IMR-90 (cell line): ENCODE measurements around the gene FAM240A. TPM values are rescaled to one million over a fixed set of nuclear protein-coding genes. Genes with fewer than 3 reads are reported as not detected.

Source experiments
- ATAC-seq: fragments of 200-7000 bp; cut with Tn5 transposase; 2 replicates; pipeline ENCODE4 v1.9.1; 2020; ENCODE audit warnings: low read depth, mild to moderate bottlenecking, moderate library complexity
- BruUV-seq: library from RNA; stranded (reverse); fragments of 400-500 nt; replicated peaks from 2 replicates; lab custom pipeline; 2021; lab: Mats Ljungman, UMichigan
- CTCF ChIA-PET: fragments of 300-600 bp; formaldehyde crosslinking; extraction: SDS; loops from one replicate; lab custom pipeline; 2021; ENCODE audit warnings: antibody characterized with exemption; lab: Yijun Ruan, JAX
- POLR2A ChIA-PET: fragments of 300-600 bp; sonication (Branson Sonifier 250); formaldehyde crosslinking; loops from one replicate; lab custom pipeline; 2022; ENCODE audit warnings: antibody characterized with exemption; ENCODE audit not compliant: unreplicated experiment; lab: Charles Lee
- DNase-seq: peaks from one replicate; pipeline ENCODE4 v3.0.0; 2013
- H2AFZ ChIP-seq: replicated peaks from 2 replicates; pipeline ENCODE3; 2013; ENCODE audit warnings: low read length, mild to moderate bottlenecking; ENCODE audit not compliant: poor library complexity
- H2AK5ac ChIP-seq: 2 replicates; pipeline ENCODE4 v1.6.1; 2013; ENCODE audit warnings: low read depth, low read length, inconsistent platforms
- H2AK9ac ChIP-seq: replicated peaks from 2 replicates; pipeline ENCODE3; 2013; ENCODE audit warnings: mild to moderate bottlenecking, low read depth, low read length, moderate library complexity; ENCODE audit not compliant: poor library complexity
- H2BK120ac ChIP-seq: 2 replicates; pipeline ENCODE4 v1.6.1; 2013; ENCODE audit warnings: low read depth, low read length, inconsistent platforms
- H2BK15ac ChIP-seq: 3 replicates; pipeline ENCODE4 v1.6.1; 2013; ENCODE audit warnings: low read depth, low read length, inconsistent platforms
- H2BK20ac ChIP-seq: 2 replicates; pipeline ENCODE4 v1.6.1; 2013; ENCODE audit warnings: low read depth, mild to moderate bottlenecking, inconsistent platforms, low read length, moderate library complexity
- H2BK5ac ChIP-seq: 2 replicates; pipeline ENCODE4 v1.6.1; 2013; ENCODE audit warnings: mild to moderate bottlenecking, low read depth, low read length, inconsistent platforms; ENCODE audit not compliant: poor library complexity, severe bottlenecking
- H3K14ac ChIP-seq: replicated peaks from 2 replicates; pipeline ENCODE4 v1.6.1; 2013; ENCODE audit warnings: low read depth, low read length, inconsistent platforms
- H3K18ac ChIP-seq: 2 replicates; pipeline ENCODE4 v1.6.1; 2013; ENCODE audit warnings: low read depth, low read length, control low read depth
- H3K23ac ChIP-seq: 2 replicates; pipeline ENCODE4 v1.6.1; 2013; ENCODE audit warnings: low read depth, low read length, inconsistent platforms
- H3K27ac ChIP-seq: 2 replicates; pipeline ENCODE4 v1.5.1; 2013; ENCODE audit warnings: mild to moderate bottlenecking, control low read depth, low read length; ENCODE audit not compliant: insufficient read depth
- H3K27me3 ChIP-seq: 2 replicates; pipeline ENCODE4 v1.6.1; 2013; ENCODE audit warnings: low read length; ENCODE audit not compliant: control insufficient read depth, insufficient read depth
- H3K36me3 ChIP-seq: 2 replicates; pipeline ENCODE4 v1.6.1; 2013; ENCODE audit warnings: low read length, mixed read lengths; ENCODE audit not compliant: control insufficient read depth, insufficient read depth
- H3K4ac ChIP-seq: 2 replicates; pipeline ENCODE4 v1.6.1; 2013; ENCODE audit warnings: low read depth, low read length, inconsistent platforms
- H3K4me1 ChIP-seq: 2 replicates; pipeline ENCODE4 v1.6.1; 2013; ENCODE audit warnings: low read length, mixed read lengths; ENCODE audit not compliant: control insufficient read depth, insufficient read depth
- H3K4me2 ChIP-seq: 2 replicates; pipeline ENCODE4 v1.6.1; 2013; ENCODE audit warnings: low read depth, mild to moderate bottlenecking, control low read depth, low read length, moderate library complexity
- H3K4me3 ChIP-seq: 2 replicates; pipeline ENCODE4 v1.5.1; 2013; ENCODE audit warnings: low read depth, mild to moderate bottlenecking, control low read depth, low read length, moderate library complexity; ENCODE audit not compliant: insufficient read depth
- H3K56ac ChIP-seq: 2 replicates; pipeline ENCODE4 v1.6.1; 2013; ENCODE audit warnings: low read length, inconsistent platforms; ENCODE audit not compliant: insufficient read depth; ENCODE audit errors: extremely low read depth
- H3K79me1 ChIP-seq, 2 experiments: 2 replicates each; pipeline ENCODE4 v1.6.1; 2013; ENCODE audit warnings: low read length in 2 of 2, inconsistent platforms in 1 of 2, low read depth in 1 of 2
- H3K9ac ChIP-seq: 2 replicates; pipeline ENCODE4 v1.6.1; 2013; ENCODE audit warnings: low read depth, low read length, control low read depth
- H3K9me1 ChIP-seq: 2 replicates; pipeline ENCODE4 v1.6.1; 2013; ENCODE audit warnings: low read length, inconsistent platforms; ENCODE audit not compliant: insufficient read depth
- H3K9me3 ChIP-seq: 2 replicates; pipeline ENCODE4 v1.6.1; 2013; ENCODE audit warnings: low read length; ENCODE audit not compliant: control insufficient read depth, insufficient read depth
- H4K20me1 ChIP-seq: 2 replicates; pipeline ENCODE4 v1.6.1; 2013; ENCODE audit warnings: low read length, inconsistent platforms; ENCODE audit not compliant: insufficient read depth
- H4K5ac ChIP-seq: 2 replicates; pipeline ENCODE4 v1.6.1; 2013; ENCODE audit warnings: mild to moderate bottlenecking, low read depth, low read length, control low read depth
- H4K8ac ChIP-seq, 2 experiments: 2 replicates each; pipeline ENCODE4 v1.6.1; 2013; ENCODE audit warnings: low read depth in 2 of 2, low read length in 2 of 2, control low read depth in 1 of 2, inconsistent platforms in 1 of 2
- H4K91ac ChIP-seq: 2 replicates; pipeline ENCODE4 v1.6.1; 2013; ENCODE audit warnings: low read depth, low read length, inconsistent platforms; ENCODE audit not compliant: insufficient read depth
- BHLHE40 ChIP-seq: fragments of 150-350 bp; IDR thresholded peaks from 2 replicates; pipeline ENCODE4 v1.6.1; 2016; ENCODE audit warnings: mild to moderate bottlenecking, low read depth, low read length
- CEBPB ChIP-seq: IDR thresholded peaks from 2 replicates; pipeline ENCODE4 v1.6.1; 2012; ENCODE audit warnings: low read depth, low read length, improper control_type of control experiment
- FOS ChIP-seq: fragments of 150-350 bp; IDR thresholded peaks from 2 replicates; pipeline ENCODE4 v1.6.1; 2016; ENCODE audit warnings: low read depth, low read length
- MAFK ChIP-seq: IDR thresholded peaks from 2 replicates; pipeline ENCODE4 v1.6.1; 2012; ENCODE audit warnings: low read depth, low read length, improper control_type of control experiment
- MAZ ChIP-seq: IDR thresholded peaks from 2 replicates; pipeline ENCODE4 v1.6.1; 2012; ENCODE audit warnings: low read depth, mild to moderate bottlenecking, low read length, improper control_type of control experiment, moderate library complexity, borderline replicate concordance
- MXI1 ChIP-seq: IDR thresholded peaks from 2 replicates; pipeline ENCODE4 v1.6.1; 2012; ENCODE audit warnings: low read depth, mild to moderate bottlenecking, low read length, moderate library complexity, borderline replicate concordance
- NFE2L2 ChIP-seq: fragments of 150-350 bp; IDR thresholded peaks from 2 replicates; pipeline ENCODE4 v1.6.1; 2016; ENCODE audit warnings: low read depth, mild to moderate bottlenecking, low read length
- RAD21 ChIP-seq: IDR thresholded peaks from 2 replicates; pipeline ENCODE4 v1.6.1; 2012; ENCODE audit warnings: low read length, improper control_type of control experiment
- RCOR1 ChIP-seq: IDR thresholded peaks from 2 replicates; pipeline ENCODE4 v1.6.1; 2012; ENCODE audit warnings: mild to moderate bottlenecking, low read length, improper control_type of control experiment; ENCODE audit not compliant: insufficient replicate concordance
- RFX5 ChIP-seq: IDR thresholded peaks from 2 replicates; pipeline ENCODE4 v1.8.0; 2012; ENCODE audit warnings: low read depth, mild to moderate bottlenecking, low read length, moderate library complexity
- SMC3 ChIP-seq: fragments of 150-350 bp; IDR thresholded peaks from 2 replicates; pipeline ENCODE4 v1.6.1; 2016; ENCODE audit warnings: low read depth, mild to moderate bottlenecking, antibody characterized with exemption, low read length, moderate library complexity
- USF2 ChIP-seq: fragments of 150-350 bp; IDR thresholded peaks from 2 replicates; pipeline ENCODE4 v1.6.1; 2017; ENCODE audit warnings: mild to moderate bottlenecking, antibody characterized with exemption, low read length, low read depth
- WGBS, 2 experiments: methylation state at CpG; one replicate each; pipeline versions ENCODE4 v1.1.5 to v1.1.7; 2013; ENCODE audit warnings: missing lambda C conversion rate in 2 of 2; ENCODE audit not compliant: insufficient read length in 1 of 2; ENCODE audit errors: extremely low coverage in 2 of 2; 5-methylcytosine and 5-hydroxymethylcytosine counted together
- dilution Hi-C: fragments of 300-500 bp; cut with HindIII; formaldehyde crosslinking; loops from one replicate; pipeline ENCODE4 v1.14.3; 2018; ENCODE audit warnings: low sequenced_read_pairs; ENCODE audit not compliant: unreplicated experiment
- in situ Hi-C: fragments of 300-500 bp; cut with MboI; formaldehyde crosslinking; loops from 3 replicates; pipeline ENCODE4 v1.14.3; 2019; ENCODE audit warnings: low sequenced_read_pairs, inconsistent platforms, mixed read lengths
- intact Hi-C: fragments of 100-400 bp; cut with micrococcal nuclease; formaldehyde crosslinking; loops from 2 replicates; pipeline ENCODE4 v1.10.0; 2022
- polyA plus RNA-seq, 3 experiments: library from polyadenylated mRNA; depleted of rRNA; stranded (reverse); fragments of >200 nt; gene quantifications; 2 replicates each; pipeline ENCODE4 v1.2.3, GENCODE V29; 2012; ENCODE audit warnings: low replicate concordance in 1 of 3
- total RNA-seq: library from RNA; depleted of rRNA; stranded (reverse); fragments of >200 nt; gene quantifications from 2 replicates; pipeline ENCODE4 v1.2.3, GENCODE V29; 2012
- TF ChIP-seq, protein P1 (sequence below): conservative IDR thresholded peaks from 2 replicates; pipeline ENCODE4 v1.5.1; 2012; ENCODE audit warnings: mild to moderate bottlenecking, low read depth, low read length, improper control_type of control experiment

The FAM240A gene
- total and polyA plus RNA-seq, 2 of the 4 experiments (the other 2 are of a cell fraction) = not detected

DNA sequence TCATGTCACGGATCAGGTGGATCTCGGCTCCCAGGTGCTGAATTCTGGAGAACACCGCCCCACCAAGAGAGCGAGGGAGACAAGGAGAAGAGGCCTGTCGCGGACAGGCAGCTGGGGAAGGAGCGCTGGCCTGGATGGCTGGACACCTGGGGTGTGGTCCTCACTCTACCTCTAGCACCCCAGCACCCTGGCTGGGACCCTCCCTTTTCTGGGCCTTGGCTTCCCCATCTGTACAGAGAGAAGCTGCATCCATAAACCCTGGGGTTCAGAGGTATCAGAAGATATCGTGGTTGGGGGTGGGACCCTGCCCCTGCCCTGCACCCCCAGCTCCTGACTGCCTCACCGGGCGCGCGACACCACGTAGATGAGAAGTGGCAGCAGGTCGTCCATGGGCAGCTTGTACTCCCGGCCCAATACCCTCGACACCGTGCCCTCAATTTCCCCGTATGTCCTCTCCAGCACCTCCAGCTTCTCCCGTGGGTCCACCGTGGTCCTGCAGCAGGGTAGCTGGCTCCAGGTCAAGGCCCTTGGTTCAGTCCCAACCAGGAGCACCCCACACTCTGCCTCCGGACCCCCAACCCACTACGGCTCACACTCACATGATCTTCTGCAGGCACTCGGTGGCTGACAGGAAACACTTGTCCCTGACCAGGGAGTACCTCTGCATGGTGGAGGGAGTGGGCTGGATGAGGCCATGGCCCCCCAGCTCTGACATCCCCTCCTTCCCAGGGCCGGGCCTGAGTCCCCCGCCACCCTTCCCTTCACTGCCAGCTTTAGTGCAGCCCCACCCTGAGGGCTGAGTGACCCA is 59.4 kb downstream of the FAM240A start (continued):
- no peak for TF ChIP-seq MAZ

DNA sequence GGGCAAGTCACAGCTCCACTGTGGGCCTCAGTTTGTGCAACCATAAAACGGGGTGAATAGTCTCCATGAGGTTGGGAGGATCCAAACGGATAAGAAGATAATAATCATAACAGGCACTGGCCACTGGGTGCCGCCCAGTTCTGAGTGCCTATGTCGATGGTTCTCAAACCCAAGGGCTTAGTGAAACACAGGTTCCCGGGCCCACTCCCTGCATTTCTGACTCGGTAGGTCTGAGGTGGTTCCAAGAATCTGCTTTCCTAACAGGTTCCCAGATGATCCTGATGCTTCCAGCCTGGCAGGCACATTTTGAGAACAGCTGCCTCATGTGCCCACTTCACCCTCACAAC is 60.0 kb downstream of the FAM240A start:
- H3K9ac ChIP-seq = no peak overlapping the region
- DNase-seq (no peak), ATAC-seq (no peak)
- TF ChIP-seq RFX5 (no peak), NFE2L2 (no peak), USF2 (no peak), RAD21 (no peak), MAZ (no peak), SMC3 (no peak), BHLHE40 (no peak), MAFK (no peak), MXI1 (no peak), CEBPB (no peak), FOS (no peak), RCOR1 (no peak)
- TF ChIP-seq, protein P1, sequence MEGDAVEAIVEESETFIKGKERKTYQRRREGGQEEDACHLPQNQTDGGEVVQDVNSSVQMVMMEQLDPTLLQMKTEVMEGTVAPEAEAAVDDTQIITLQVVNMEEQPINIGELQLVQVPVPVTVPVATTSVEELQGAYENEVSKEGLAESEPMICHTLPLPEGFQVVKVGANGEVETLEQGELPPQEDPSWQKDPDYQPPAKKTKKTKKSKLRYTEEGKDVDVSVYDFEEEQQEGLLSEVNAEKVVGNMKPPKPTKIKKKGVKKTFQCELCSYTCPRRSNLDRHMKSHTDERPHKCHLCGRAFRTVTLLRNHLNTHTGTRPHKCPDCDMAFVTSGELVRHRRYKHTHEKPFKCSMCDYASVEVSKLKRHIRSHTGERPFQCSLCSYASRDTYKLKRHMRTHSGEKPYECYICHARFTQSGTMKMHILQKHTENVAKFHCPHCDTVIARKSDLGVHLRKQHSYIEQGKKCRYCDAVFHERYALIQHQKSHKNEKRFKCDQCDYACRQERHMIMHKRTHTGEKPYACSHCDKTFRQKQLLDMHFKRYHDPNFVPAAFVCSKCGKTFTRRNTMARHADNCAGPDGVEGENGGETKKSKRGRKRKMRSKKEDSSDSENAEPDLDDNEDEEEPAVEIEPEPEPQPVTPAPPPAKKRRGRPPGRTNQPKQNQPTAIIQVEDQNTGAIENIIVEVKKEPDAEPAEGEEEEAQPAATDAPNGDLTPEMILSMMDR = no peak
- no peak overlapping the region for H3K27ac ChIP-seq
- no peak overlapping the region for H4K8ac ChIP-seq
- ChIA-PET CTCF (interaction anchor here (1.2 to 1.4 kb wide), 2 partner anchors 9 to 42 kb away, joined by 3 read pairs; no protein-coding TSS in a partner anchor), POLR2A (no interaction called here)
- no peak overlapping the region for H2AFZ ChIP-seq
- in situ Hi-C loops (no loop called here), intact Hi-C loops (no loop called here), dilution Hi-C loops (no loop called here)
- no peak overlapping the region for H3K23ac ChIP-seq
- no peak overlapping the region for H4K5ac ChIP-seq
- no peak overlapping the region for H2BK15ac ChIP-seq
- no peak overlapping the region for H3K14ac ChIP-seq
- no peaks in the 10 kb centered on the region for H3K79me1 ChIP-seq
- no peak overlapping the region for H3K4me2 ChIP-seq
- no peak overlapping the region for H2BK20ac ChIP-seq
- WGBS, 2 experiments = no CpG with 5 or more reads among the region's 6 CpGs
- H4K91ac ChIP-seq = no peak overlapping the region
- no peak overlapping the region for H2AK5ac ChIP-seq
- H2BK120ac ChIP-seq = no peak overlapping the region
- H2AK9ac ChIP-seq = no peak overlapping the region
- no peak overlapping the region for H3K56ac ChIP-seq
- H3K36me3 ChIP-seq = peaks cover 5% of the 10 kb centered on the region; the same call in 1 of the 2 replicates
- no peaks in the 10 kb centered on the region for H3K9me3 ChIP-seq
- H3K9me1 ChIP-seq = no peaks in the 10 kb centered on the region
- no peaks in the 10 kb centered on the region for H3K27me3 ChIP-seq
- no peak overlapping the region for H3K4ac ChIP-seq
- no peak overlapping the region for H3K4me3 ChIP-seq
- no peaks in the 10 kb centered on the region for H4K20me1 ChIP-seq
- H2BK5ac ChIP-seq = no peak overlapping the region
- BruUV-seq = no TSS peak
- no peak overlapping the region for H3K18ac ChIP-seq
- peaks cover 2% of the 10 kb centered on the region; the same call in 1 of the 2 replicates for H3K4me1 ChIP-seq
